Measurements from ENCODE around the gene LMO2.
"Not testable (repeated sequence)": the region's sequence is repeated elsewhere in the genome, so short reads cannot be mapped to it uniquely, and the experiment has no call there.

LMO2 gene

DNA sequence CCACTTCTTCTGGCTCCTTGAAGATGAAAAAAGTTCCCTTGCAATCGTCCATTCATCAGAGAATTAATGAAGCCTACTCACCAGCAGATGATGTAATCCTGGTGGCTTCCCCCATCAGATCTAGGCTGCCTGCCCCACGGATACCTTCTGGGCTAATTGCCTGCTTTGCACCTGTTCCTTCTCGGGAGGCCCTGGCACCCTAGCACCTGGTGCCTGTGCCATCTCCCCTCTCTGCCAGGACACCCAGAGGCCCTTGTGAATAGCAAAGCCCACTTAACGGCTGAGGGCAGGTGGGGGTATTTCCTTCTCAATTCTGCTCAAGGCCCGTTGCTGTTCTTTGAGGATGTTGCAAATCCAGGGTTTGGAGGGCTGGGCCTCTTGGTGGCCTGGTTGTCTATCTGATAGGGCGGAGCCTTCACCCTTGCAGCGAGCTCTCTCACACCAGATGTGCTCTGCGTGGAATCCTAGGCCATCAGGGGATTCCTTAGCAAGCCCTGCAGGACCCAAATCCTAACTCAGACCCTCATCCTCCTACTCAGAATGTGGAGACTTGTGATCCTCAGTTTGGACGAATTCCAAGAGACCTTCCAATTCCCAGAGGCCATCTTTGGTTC is at the start of gene LMO2:
Gene LMO2, minus strand, starts transcription at position 363 of the 614 bp plus-strand sequence. CDS start 22,360 bp downstream, outside the sequence.
- DNase-seq (ENCODE audit: low read depth), result no peak

DNA sequence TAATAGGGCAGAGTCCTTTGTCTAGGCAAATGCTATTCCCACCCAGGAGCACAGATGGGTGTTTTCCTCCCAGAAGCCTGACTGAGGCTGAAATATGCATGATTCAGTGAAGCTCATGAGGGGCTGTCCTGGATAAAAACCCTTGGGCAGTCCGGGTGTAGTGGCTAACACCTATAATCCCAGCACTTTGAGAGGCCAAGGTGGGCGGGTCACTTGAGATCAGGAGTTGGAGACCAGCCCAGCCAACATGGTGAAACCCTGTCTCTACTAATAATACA is 48.6 kb upstream of the LMO2 start:
- no peak for DNase-seq (ENCODE audit: low read depth)

DNA sequence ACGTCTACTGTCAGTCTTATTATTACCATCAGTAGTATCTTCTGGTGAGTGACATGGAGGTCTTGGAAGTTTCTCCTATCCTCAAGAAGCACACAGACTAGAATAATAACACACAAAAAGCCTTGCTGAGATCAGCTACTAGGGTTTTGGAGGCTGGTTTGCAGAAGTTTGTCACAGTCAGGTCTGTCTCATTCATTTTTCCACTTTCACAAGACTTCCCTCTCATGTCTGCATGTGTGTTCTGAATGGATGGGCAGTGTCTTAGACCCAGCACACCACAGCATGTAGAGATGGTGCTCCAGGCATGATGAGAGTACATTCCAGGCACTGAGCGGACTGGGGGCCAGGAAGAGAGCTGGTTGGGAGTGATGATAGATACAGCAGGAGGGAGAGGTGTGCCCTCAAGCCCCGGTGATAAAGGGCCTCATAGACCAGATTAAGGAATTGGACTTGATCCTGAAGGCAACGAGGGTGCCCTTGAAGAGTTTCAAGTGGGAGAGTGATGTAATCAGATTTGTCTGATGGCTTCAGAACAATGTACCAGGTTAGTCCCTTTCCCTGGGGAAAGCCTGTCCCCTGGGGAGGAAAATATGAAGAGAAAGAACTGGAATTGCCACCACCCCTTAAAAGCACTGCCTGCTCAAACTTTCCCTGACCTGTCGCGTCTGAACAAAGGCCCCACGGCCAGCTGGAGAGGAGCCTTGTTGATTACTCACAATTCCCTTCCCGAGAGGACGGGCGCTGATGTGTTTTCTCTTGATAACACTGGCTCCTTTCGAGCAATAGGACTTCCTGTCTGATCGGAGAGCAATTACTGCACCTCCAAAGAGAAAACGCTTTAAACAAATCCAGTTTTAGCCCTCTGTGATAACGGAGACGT is 45.1 kb upstream of the LMO2 start:
- no peak for DNase-seq (ENCODE audit: low read depth)

DNA sequence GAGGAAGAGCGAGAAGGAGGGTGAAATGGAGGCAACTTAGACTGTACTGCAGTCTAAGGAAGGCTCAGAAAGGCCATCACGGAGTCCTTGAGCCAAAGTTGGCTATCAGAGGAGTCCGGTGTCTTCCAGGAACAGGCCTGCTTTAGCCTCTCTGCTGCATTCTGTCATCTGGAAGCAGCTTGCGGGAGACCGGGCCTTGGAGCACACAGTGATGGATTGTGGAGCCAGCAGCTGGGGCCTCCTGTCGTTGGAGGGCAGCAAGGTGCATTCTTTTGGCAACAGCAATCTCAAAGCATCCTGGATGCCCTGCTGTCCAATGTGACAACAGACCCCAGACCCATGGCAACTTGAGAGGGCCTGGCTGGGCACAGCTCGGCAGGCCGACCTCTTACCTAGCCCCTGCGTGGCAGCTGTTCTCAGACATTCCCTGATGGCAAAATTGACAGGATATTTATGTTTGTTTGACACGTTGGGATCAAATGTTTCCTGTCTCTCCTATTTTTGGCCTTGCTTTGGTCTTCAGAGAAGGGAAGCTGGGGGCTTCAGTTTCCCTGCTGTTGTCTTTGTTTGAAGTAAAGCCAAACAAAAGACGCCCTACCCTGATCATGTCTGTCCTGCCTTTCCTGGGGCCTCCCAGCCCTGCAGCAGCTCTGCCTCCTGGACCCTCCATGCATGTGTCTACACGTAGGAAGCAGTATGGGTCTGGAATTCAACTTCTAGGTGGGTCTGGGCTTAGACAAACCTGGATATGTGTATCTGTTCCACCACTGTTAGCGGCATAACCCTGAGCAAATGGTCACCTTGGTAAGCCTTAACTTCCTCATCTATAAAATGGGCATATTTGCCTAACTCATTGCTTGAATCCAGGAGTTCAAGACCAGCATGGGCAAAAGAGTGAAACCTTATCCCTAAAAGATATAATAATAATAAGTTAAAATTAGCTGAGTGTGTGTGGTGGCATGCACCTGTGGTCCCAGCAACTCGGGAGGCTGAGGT is 43.9 kb upstream of the LMO2 start:
- no peak for DNase-seq (ENCODE audit: low read depth)

DNA sequence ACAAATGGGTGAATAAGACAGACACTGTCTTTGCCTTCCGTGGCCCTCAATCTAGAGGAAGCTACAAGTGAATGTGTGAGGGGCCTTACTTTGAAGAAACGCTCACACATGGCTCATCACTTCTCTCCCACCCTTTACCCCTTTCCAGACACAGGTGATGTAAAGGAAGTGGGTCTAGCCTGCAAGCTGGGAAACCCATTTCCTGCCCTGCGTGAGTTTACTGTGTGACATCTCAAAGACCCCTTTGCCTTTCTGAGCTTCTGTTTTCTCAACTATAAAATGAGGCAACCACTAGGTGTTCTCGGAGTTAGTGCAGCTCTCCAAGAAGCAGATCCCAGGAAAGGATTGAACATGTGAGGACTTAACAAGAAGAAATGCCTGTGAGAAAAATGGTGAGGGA is 43.1 kb upstream of the LMO2 start:
- no peak for DNase-seq (ENCODE audit: low read depth)

DNA sequence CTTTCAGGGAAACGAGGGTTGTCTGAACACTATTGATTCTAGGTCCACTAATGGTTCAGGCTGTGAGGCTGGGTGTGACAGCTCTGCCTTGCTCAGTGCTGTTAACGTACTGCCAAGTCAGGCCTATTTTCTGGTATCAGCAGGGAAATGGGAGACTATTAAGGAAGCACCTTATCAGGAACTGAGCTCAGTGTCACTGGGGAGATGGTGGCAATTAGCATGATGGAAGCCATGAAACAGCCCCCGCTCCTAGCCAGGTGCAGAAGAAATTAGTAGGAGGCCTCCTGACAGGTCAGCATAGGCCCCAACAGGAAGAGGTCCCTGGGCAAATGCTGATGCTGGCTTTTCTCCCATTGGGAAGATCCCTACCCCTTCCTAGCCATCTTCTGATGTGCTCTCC is 42.6 kb upstream of the LMO2 start:
- no peak for DNase-seq (ENCODE audit: low read depth)

DNA sequence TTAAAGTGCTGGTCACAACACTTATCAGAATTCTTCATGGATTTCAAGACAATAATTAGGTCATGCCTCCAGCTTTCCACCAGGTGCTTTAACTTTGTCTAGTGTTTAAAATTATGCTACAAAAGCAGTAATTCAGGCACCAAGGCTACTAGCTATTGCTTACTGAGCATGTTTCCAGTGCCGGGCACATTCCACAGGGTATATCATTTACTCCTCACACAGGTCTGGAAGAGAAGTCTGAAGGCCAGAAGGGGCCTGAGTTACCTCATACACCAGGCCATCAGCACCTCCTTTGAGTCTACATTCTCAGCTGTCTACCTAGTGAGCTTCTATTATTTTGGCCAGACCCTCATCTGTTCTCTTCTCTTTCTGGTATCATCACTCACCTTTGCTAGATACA is 41.7 kb upstream of the LMO2 start:
- DNase-seq (ENCODE audit: low read depth), result no peak

DNA sequence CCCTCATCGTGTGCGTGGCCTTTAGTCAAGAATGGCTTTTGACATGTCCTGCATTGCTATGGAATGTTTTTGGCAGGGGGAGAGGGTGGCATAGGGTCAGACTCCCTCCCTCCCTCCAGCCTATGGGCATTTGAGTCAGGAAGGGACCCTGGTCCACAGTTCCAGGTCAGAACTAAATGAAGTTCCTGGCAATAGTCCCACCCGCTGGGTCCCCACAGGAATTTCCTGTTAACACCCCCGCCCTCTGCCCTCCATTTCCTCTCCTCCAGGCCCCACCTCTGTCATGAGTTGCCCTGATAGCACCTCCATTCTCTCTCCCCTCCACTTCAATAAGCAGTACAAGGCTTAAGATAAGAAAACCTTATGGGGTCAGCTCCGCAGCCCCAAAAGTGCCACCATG is 40.8 kb upstream of the LMO2 start:
- no peak for DNase-seq (ENCODE audit: low read depth)

DNA sequence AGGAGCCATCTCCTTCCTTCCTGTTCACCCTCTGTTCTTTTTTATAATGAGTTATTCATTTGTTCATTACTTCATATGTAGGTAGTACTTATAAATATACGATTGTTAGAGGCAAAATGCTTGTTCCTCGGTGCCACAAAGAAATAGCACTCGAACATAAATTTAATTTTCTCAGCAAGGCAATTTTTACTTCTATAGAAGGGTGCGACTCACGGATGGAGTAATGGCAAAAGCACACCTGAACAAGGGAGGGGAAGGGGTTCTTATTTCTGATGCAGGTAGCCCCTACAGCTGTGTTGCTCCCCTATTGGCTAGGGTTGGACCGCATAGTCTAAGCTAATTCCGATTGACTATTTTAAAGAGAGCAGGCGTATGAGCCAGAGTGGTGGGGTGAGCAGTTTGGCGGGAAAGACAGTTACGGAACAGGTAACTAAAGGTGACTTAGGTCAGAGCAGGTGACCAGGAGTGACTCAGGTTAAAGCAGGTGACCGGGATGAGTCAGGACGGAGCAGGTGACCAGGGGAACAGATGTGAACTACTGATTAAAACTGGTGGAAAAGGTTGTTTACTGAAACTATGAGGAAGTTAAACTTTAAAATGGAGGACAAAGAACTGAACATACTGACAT is 40.0 kb upstream of the LMO2 start:
- not testable (repeated sequence) for DNase-seq (ENCODE audit: low read depth)

DNA sequence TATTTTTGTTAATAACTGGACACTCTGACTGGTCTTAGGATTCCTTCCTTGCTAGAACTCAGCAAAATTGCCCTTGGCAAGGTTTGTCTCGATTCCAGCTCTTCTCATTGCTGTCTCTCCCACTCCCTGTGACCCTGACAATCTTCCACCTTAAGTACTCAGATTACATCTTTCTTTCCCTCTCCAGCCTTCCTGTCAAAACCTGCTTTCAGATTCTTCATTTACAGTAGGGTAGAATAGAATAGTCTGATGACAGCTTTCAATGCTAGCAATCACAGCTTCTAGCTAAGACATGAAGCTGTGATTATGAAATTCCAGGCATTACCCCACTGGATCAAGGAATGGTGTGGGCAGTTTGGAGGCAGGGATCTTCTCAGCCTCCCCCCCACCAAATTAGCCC is 39.2 kb upstream of the LMO2 start:
- DNase-seq (ENCODE audit: low read depth), result no peak

DNA sequence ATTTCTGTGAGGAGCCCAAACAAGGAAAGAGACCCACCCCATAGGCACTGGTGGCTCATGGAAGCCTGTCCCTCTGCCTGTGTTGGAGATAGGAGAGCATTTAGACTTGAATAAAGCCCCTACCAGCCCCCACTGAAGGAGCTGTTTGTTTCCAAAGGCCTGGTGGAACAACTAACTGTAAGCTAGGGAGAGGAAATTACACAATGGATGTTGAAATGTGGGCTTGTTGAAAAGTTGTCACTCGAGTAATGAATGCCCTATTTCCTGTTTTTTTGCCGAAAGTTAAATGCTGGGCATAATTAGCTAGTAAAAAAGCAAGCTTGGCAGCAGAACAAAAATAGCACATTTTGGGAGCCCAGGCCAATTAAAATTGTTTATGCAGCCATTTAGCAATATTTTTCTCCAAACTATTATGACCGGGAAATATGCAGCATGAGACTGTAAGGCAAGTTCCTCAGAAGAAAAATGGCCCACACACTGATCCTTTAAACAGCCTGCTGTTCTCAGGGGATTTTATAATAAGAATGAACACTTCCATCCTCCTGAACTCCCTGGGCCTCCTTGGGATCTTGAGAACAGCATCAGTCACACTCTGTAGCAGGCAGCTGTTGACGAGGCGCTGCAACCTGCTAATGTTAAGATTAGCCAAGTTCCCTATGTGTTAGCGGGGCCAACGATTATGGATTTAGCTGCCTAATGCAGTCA is 38.6 kb upstream of the LMO2 start:
- DNase-seq (ENCODE audit: low read depth), result no peak

DNA sequence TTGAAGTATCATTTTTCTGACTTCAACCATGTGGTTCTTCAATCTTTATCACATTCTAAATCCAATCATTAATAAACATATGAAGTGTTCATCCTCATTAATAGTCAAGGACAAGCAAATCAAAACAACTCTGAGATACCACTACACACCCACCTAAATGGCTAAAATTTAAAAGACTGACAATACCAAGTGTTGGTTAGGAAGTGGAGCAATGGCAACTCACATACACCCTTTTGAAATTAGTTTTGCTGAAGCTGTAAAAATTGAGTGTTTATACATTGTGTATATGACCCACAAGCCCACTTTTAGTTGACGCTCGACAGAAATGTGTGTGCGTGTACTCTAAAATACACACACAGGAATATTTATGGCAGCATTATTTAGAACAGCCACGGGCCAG is 36.7 kb upstream of the LMO2 start:
- DNase-seq (ENCODE audit: low read depth), result no peak

DNA sequence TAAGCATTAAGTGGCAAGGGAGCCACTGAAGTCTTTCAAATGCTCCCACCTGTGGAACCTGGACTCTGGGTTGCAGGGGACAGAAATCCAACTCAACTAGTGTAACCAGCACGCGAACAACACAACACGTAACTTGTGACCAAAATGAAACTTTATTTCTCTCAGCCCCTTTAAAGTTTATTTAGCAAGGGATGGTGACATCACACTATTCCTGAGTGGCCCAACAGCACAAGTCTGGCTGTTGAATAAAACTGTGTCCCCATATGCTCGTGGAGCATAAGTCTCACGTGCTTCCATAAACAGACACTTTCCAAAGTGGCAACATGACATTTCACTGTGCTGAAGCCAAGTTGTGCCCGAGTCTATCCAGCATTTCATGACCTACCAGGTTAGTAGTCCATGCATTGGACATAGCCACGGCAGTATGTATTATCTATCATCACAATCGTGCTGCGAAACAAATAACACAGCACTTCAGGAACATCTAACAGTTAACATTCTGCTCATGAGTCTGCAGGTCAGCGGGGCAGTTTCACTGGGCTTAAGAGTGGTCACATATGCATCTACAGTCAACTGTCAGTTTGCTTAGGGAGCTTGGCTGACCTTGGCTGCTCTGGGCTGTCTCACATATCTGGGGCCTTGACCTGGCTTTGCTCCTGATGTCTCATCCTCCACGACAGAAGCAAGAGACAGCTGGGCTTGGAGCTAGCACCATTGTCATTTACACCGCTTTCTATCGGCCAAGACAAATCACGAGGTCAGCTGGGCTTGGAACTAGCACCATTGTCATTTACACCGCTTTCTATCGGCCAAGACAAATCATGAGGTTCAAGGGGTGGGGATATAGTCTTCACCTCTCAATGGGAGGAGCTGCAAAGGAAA is 35.0 kb upstream of the LMO2 start:
- DNase-seq (ENCODE audit: low read depth), result no peak

DNA sequence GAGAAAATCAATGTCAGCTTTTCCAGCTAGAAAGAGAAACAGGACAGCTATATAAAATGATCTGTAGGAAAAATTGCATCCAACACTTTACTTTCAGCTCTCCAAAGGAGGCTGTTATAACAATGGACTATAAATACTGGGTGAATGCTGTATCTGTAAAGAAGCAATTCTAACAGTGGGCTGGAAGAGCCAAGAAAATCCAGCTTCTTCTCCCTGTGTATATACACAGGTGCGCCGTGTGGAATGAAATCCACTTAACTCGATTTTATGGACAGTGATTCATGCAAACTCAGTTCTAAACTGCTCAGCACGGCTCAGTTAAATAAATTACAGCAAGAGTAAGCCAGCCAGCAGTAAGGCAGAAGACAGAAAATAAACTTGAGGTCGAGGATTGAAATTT is 32.5 kb upstream of the LMO2 start:
- no peak for DNase-seq (ENCODE audit: low read depth)

DNA sequence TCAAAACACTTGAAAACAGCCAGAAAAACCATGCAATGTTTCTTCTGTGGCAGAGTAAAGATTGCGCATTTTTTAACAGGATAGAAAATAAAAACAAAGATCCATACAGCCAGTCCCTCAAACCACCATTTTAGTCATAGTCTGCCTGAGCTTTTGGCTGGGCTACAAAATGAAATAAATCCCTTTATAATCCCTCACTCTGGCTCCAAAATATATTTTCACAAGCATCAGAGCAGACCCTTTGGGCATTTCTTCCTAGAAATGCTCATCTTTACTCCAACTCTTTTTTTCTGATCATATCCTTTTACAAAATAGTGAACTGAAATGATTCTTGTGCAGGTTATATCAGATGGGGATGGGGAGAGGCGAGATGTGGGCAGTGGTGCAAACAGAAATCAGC is 31.8 kb upstream of the LMO2 start:
- DNase-seq (ENCODE audit: low read depth), result no peak

DNA sequence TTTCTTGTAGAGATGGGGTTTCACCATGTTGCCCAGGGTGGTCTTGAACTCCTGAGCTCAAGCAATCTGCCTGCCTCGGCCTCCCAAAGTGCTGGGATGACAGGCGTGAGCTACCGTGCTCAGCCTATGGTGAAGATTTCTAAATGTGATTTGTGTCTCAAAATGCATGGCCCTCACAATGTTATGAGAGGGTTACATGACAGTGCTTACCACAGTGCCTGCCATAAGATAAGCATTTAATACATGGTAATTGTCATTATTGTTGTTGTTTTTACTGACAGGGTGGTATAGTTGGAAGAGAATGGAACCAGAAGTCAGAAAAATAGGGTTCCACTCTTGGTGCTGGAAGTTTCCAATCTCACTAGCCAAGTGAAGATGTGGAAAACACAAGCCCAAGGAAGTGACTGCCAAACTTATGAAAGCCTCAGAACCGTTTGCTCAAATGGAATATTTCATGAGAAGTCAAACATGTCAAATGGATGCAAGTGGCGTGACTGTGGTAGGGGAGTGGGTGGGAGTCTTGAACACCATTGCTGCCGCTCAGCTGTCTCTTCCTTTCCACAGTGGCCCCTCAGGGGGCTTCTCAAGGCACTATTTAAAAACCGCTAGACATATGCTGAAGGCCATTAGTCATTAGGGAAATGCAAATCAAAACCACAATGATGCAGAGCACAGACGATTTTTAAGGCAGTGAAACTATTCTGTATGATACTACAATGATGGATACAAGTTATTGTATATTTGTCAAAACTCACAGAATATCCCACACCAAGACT is 29.1 kb upstream of the LMO2 start:
- no peak for DNase-seq (ENCODE audit: low read depth)

DNA sequence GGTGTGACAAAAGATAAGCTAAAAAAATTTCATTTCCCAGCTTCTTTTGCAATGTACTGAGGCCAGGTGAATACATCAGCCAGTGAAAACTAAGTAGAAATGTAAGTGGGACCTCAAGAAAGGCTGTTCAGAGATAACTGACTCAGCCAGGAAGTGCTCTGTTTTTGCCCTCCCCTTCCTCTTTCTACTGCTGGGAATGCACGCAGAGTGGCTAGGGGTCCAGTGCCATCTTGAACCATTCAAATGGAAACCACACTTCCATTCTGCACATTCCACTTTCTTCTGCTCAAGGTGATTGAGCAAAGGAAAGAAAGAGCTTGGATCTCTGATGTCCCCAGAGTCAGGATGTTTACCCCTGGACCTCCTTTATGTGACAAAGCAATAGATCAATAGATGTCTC is 27.8 kb upstream of the LMO2 start:
- no peak for DNase-seq (ENCODE audit: low read depth)

DNA sequence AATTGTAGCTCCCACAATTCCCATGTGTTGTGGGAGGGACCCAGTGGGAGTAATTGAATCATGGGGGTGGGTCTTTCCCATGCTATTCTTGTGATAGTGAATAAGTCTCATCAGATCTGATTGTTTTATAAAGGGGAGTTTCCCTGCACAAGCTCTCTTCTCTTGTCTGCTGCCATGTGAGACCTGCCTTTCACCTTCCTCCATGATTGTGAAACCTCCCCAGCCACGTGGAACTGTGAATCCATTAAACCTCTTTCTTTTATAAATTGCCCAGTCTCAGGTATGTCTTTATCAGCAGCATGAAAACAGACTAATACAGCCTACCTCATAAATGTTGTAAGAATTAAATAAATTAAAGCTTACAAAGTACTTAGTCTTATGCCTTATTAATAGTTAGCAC is 25.5 kb upstream of the LMO2 start:
- DNase-seq (ENCODE audit: low read depth), result not testable (repeated sequence)

DNA sequence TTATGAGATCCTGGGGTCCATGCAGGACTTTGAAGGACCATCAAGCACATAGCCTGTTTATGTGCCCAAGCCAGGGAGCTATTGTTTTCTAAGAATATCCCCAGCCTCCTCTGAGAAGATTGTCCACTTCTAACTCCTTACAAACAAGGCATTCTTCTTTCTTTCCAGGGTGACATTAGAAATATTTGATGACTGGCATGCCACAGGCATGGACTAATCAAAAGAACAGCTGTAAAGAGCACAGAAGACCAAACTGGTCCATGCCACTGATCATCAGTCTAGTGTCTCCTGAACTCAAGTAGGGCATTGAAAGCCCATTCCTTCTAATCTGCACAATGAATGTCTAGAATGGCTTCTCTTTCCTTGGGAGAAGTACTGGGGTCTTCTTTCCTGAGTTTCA is 24.9 kb upstream of the LMO2 start:
- no peak for DNase-seq (ENCODE audit: low read depth)

DNA sequence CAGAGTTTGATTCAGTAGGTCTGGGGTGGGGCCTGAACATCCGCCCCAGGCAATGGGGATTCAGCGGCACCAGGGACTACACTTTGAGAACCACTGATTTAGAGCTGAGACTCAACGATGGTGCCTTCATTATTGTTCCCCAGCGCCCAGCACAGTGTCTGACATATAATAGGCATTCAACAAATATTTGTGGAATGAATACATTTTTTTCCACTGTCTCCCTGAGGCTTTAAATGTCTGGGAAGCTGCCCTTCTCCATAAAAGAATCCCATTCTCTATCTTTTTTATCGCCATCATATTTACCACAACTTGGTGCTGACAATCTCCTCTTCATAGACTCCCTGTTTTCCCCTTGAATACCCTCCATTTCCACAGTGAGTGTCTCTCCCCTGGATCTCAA is 23.6 kb upstream of the LMO2 start:
- no peak for DNase-seq (ENCODE audit: low read depth)

Measured in activated T-helper 1 cell treated with Interleukin-2 at 50 U/mL for 16 hours (primary cell).